Activated T-helper 2 cell treated with anti-CD3 and anti-CD28 coated beads, Interferon-gamma antibody, Interleukin-2, Interleukin-4, amounts not matched to agents 10 μg/mL and 5 μg/mL and 100 μg/mL, durations not matched to agents 14 hours and 24 hours and 36 hours (primary cell): ENCODE results near the gene TCF7L2. TPM values are rescaled to one million over a fixed set of nuclear protein-coding genes. Genes with fewer than 3 reads are reported as not detected.

Experiments used
- DNase-seq: peaks from one replicate; pipeline ENCODE4 v3.0.0; 2021; ENCODE audit warnings: low spot score
- H3K27ac Mint-ChIP-seq: one replicate; pipeline ENCODE4 v1.8.0; 2021; ENCODE audit warnings: mixed read lengths
- H3K27me3 Mint-ChIP-seq: one replicate; pipeline ENCODE4 v1.8.0; 2021; ENCODE audit warnings: low read depth, mixed read lengths
- H3K36me3 Mint-ChIP-seq: one replicate; pipeline ENCODE4 v1.8.0; 2021; ENCODE audit warnings: low read depth, mixed read lengths
- H3K4me1 Mint-ChIP-seq: one replicate; pipeline ENCODE4 v1.8.0; 2021; ENCODE audit warnings: low read depth, mixed read lengths
- H3K4me3 Mint-ChIP-seq: one replicate; pipeline ENCODE4 v1.8.0; 2021; ENCODE audit warnings: low read depth, mild to moderate bottlenecking, moderate library complexity, mixed read lengths
- H3K9me3 Mint-ChIP-seq: one replicate; pipeline ENCODE4 v1.8.0; 2021; ENCODE audit warnings: mixed read lengths
- intact Hi-C: fragments of 100-400 bp; cut with micrococcal nuclease; formaldehyde crosslinking; loops from one replicate; pipeline ENCODE4 v1.15.1; 2023
- total RNA-seq: library from RNA; stranded (reverse); gene quantifications from 2 replicates; pipeline ENCODE4 v1.2.3, GENCODE V29; 2022

The TCF7L2 gene
- total RNA-seq, 1 donor from 2014 or later: 0.52 TPM

DNA sequence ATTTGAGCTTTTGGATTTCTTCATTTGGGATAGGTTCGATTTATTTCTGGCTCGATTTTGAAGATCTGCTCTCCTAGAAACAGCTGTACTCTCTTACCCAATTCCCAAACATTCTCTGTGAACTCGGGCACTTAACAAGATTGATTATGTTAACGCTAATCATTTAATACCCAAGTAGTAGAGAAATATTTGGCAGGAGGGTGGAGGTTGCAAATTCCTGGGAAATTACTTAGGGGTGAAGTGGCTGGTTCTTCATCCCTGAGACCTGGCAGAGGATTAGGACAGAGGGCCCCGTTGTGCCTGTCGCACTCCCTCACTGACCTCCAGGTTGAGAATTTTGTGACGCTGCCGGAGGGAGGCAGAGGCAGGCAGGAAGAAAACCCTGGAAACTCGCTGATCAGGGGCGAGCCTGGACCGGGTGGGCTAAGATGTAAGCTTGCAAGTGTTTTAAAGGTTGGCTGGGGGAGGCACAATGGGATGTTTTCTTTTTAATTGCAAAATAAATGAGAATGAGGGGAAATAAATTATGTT is 182.6 kb downstream of the TCF7L2 start:
- no peak overlapping the region for H3K27ac Mint-ChIP-seq
- H3K4me3 Mint-ChIP-seq: no peak overlapping the region
- no peaks in the 10 kb centered on the region for H3K36me3 Mint-ChIP-seq
- H3K4me1 Mint-ChIP-seq: no peaks in the 10 kb centered on the region
- no peaks in the 10 kb centered on the region for H3K9me3 Mint-ChIP-seq
- intact Hi-C loops: no loop called here
- peaks cover 30% of the 10 kb centered on the region for H3K27me3 Mint-ChIP-seq
- no peak for DNase-seq

DNA sequence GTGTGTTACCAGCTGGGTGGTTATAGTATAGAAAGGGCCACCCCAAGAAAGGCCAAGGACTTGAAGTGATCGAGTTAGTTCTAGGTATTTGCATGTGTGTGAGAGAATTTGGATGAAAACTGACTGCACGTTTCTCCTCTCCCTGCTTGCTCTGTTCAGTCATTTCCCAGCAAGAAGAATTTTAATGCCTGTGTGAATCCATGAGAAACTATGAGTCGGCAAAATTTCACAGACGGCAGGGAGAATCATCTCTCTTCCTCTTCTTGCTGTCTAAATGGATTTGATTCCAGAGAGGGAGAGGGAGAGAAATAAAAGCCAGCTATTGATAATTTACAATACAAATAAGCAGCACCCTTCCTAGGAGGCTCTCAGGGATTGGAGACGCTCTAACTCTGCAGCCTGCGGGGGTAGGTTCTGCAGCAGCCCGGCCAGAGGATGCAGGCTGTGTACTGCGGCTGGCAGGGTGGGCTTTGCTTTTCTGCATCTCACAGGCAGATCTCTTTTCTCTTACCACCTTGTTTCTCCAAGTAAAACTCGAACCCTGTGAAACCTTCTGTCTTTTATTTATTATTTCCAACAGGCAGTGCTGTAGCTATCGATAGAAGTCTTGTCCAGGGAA is 183.6 kb downstream of the TCF7L2 start:
- Mint-ChIP-seq H3K27me3 (peaks cover 22% of the 10 kb centered on the region), H3K4me1 (no peaks in the 10 kb centered on the region), H3K36me3 (no peaks in the 10 kb centered on the region), H3K4me3 (no peak overlapping the region), H3K9me3 (no peaks in the 10 kb centered on the region), H3K27ac (no peak overlapping the region)
- intact Hi-C loops: no loop called here
- no peak for DNase-seq

DNA sequence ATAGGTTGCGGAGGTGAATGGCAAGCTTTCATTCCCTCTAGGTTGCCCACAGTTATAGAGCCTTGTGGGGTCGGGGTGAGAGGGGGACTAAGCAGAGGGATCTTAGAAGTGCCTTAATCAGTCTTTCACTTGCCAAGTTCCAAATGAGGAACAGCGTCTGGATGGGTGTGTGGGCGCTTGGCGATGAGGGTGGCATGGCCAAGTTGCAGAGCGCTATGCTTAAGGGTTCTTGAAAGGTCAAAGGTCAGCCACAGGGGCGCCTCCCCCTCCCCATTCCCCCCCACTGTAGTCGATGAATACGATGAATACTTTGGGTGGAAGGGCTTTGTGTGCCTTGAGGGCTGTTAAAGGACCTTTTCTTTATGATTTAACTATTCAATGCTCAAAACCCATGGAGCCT is 185.0 kb downstream of the TCF7L2 start:
- no peak overlapping the region for H3K27ac Mint-ChIP-seq
- no peak for DNase-seq
- no peaks in the 10 kb centered on the region for H3K9me3 Mint-ChIP-seq
- no peaks in the 10 kb centered on the region for H3K36me3 Mint-ChIP-seq
- H3K4me1 Mint-ChIP-seq: no peaks in the 10 kb centered on the region
- no peak overlapping the region for H3K4me3 Mint-ChIP-seq
- intact Hi-C loops: no loop called here
- H3K27me3 Mint-ChIP-seq: peaks cover 10% of the 10 kb centered on the region

DNA sequence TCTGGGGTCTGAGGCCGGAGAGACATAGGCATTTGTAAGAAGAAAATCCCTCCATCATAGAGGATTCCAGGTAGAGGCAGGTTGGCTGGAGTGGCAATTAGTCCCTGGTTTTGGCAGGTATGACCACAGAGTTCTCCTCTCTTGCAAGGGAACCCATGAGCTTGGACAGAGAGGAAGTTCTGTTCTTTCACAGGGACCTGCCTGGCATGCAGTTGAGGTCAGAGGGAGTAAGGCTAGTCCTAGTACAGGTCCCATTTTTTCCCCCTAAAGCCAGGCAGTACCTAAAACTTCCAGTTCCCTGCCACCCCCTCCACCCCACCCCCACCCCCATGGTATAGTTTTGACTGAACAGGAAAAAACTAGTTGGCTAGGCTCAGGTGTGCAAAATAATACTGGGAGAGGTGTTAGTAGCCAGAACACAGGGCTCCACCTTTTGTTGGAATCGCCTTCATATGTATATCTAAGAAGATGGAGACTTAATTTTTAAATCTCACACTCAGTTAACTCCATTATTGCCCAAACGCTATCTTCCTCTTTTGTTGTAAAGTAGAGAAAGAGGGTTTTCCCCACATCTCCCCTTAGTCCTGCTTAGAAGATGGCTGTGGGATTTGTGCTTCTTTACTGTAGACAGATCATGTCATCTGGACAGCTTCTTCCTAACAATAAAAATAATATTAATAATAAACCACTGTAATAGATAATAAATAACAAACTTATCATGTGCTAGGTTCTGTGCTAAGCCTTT is 188.1 kb downstream of the TCF7L2 start:
- DNase-seq: no peak
- H3K27me3 Mint-ChIP-seq: no peaks in the 10 kb centered on the region
- H3K36me3 Mint-ChIP-seq: no peaks in the 10 kb centered on the region
- no peaks in the 10 kb centered on the region for H3K4me1 Mint-ChIP-seq
- H3K4me3 Mint-ChIP-seq: no peak overlapping the region
- intact Hi-C loops: no loop called here
- H3K9me3 Mint-ChIP-seq: no peaks in the 10 kb centered on the region
- no peak overlapping the region for H3K27ac Mint-ChIP-seq

DNA sequence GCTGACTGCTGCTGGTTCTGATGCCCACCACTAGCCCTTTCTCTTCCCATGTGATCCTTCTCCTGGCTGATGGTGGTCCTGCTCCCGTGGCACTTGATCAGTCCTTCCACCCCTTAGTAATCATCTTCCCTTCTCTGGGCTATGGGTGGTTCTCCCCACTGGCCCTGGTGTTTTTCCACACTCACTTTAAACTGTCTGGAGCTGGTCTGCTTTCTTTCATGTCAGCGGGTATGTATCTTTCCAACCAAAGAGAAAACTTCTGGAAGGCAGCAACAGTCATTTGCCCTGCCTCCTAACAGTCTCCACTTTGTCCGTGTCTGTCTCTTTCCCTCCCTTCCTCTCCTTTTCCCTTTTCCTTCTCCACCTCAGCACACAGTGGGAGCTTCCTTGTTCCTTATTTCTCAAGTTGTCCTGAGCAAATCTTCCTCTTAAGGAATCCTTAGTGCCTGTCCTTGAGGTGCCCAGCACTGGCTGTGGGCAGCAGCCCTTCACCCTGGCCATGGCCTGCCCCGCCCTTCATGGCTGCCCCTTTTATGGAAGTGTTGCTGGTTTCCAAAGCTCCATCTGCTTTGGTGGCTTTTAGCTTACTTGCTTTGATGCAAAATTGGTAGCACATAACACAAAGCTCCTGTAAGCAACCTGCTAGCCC is 189.0 kb downstream of the TCF7L2 start:
- Mint-ChIP-seq H3K36me3 (no peaks in the 10 kb centered on the region), H3K27me3 (no peaks in the 10 kb centered on the region)

DNA sequence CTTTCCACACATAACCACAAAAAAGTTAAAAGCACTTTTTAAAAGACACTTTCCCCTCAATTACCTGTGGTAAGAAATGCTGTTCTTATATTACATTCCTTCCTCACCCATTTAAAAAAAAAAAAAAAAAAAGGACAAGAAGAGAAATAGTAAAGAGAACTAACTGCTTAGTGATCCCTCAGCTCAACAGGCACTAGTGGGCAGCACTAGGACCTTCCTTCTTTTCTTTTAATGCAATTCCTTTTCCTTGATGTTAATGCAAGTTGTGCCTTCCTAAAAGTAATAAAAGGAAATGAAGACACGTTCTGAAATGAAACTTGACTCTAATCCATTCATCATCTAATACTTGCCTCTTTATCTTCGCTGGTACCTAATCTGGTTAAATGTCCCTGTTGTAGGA is 189.7 kb downstream of the TCF7L2 start:
- DNase-seq: no peak
- Mint-ChIP-seq H3K27ac (no peak overlapping the region), H3K9me3 (no peaks in the 10 kb centered on the region), H3K4me3 (no peak overlapping the region), H3K4me1 (no peaks in the 10 kb centered on the region), H3K36me3 (no peaks in the 10 kb centered on the region), H3K27me3 (no peaks in the 10 kb centered on the region)
- intact Hi-C loops: no loop called here

More for the DNA sequence above, 189.0 kb downstream of the TCF7L2 start:
- Mint-ChIP-seq H3K27ac (no peak overlapping the region), H3K9me3 (no peaks in the 10 kb centered on the region), H3K4me1 (no peaks in the 10 kb centered on the region), H3K4me3 (no peak overlapping the region)
- DNase-seq: no peak
- intact Hi-C loops: no loop called here

DNA sequence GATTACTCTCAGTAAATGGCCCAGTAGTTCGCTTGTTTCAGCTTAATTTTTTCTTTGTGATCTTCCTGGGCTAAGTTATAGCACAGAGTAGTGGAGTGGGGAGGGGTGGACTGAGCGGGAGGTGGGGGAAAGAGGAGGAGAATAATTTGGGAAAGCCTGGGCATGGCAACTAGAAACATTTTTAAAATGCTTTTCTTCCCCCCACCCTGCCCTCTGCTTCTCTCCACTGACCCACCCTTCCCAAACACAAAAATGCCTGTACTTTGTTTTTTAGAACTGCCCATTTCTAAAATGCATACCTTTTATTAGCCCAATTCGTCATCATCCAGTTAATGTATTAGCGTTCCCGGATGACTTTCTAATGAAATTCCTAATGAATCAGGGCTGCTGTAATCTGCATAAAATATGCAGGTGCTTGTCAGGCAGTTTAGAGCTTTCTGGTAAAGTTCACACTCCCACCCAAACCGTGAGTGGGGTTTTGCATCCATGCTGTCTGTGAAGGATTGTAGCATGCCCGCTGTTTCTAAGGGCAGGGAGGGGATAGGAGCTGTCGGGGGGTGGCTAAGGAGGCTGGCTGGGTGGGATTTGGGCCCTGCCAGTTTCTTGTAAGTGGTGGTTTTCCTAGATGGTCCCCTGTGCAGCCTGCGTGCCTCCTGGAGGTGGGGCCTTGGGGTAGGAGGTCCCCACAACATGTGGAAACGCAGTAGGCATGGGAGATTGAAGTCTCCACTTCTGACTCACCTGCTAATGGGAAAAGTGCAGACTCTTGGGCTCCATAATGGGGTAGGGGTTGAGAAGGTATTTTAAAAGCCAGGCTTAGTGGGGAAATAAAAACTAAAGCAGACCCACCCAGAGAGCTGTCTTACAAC is 190.3 kb downstream of the TCF7L2 start:
- H3K4me3 Mint-ChIP-seq: no peak overlapping the region
- H3K27me3 Mint-ChIP-seq: no peaks in the 10 kb centered on the region
- no peaks in the 10 kb centered on the region for H3K4me1 Mint-ChIP-seq
- intact Hi-C loops: no loop called here
- no peak overlapping the region for H3K27ac Mint-ChIP-seq
- DNase-seq: no peak
- no peaks in the 10 kb centered on the region for H3K36me3 Mint-ChIP-seq
- no peaks in the 10 kb centered on the region for H3K9me3 Mint-ChIP-seq

DNA sequence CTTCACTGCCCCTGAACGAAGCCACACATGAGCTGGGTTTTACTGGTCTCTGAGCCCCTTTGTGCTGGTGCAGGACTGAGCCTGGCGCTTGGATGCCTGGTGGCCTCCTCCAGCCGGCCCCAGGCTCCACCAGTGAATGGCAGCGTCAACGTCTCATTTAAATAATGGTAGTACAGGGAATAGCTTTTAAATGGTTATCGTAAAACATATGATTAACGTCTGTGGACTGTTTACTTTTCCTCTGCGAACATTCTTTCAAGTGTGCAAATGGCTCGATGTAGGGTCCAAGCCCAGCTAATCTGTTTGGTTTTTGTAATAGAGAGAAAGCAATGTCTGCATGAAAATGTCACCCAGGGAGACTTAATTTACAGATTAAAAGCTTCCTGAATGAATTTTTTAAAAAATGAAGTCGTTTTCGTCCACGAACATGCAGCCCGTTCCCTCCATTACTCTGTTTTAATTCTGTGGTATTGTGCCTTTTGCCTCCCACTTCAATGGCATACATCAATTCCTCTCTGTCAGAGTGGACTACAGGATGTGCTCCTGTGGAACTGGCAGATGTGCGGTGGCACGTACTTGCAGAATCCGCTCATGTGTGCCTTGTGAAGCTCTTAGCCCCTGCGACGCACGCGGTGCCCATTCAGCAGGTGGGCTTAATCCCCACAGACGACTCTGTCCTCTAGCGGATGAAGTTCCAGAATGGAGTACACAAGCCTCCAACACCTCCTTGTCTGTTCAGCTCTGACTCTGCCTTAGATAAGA is 192.7 kb downstream of the TCF7L2 start:
- no peaks in the 10 kb centered on the region for H3K9me3 Mint-ChIP-seq
- no peaks in the 10 kb centered on the region for H3K4me1 Mint-ChIP-seq
- intact Hi-C loops: no loop called here
- H3K4me3 Mint-ChIP-seq: no peak overlapping the region
- H3K27me3 Mint-ChIP-seq: no peaks in the 10 kb centered on the region
- H3K27ac Mint-ChIP-seq: no peak overlapping the region
- no peak for DNase-seq
- no peaks in the 10 kb centered on the region for H3K36me3 Mint-ChIP-seq

DNA sequence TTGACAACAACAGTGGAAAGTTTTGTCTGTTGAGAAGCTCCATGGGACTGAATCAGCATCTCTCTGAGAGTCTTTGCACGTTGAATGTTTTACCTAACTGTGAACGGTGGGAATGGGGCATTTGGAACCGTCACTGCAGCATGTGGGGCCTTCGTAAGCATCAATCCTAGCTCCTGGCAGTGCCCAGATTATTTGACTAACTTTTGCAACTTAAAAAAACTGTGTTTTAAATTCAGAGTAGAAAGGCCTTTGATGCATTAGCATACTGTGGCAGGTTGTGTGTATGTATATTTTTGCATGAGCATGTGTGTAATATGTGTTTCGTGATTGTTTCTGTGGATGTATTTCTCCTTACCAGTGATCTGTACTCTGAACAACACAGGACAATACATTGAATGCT is 194.5 kb downstream of the TCF7L2 start:
- H3K4me1 Mint-ChIP-seq: no peaks in the 10 kb centered on the region
- H3K27me3 Mint-ChIP-seq: no peaks in the 10 kb centered on the region
- DNase-seq: no peak
- H3K4me3 Mint-ChIP-seq: no peak overlapping the region
- H3K36me3 Mint-ChIP-seq: no peaks in the 10 kb centered on the region
- H3K9me3 Mint-ChIP-seq: no peaks in the 10 kb centered on the region
- H3K27ac Mint-ChIP-seq: no peak overlapping the region
- intact Hi-C loops: no loop called here

DNA sequence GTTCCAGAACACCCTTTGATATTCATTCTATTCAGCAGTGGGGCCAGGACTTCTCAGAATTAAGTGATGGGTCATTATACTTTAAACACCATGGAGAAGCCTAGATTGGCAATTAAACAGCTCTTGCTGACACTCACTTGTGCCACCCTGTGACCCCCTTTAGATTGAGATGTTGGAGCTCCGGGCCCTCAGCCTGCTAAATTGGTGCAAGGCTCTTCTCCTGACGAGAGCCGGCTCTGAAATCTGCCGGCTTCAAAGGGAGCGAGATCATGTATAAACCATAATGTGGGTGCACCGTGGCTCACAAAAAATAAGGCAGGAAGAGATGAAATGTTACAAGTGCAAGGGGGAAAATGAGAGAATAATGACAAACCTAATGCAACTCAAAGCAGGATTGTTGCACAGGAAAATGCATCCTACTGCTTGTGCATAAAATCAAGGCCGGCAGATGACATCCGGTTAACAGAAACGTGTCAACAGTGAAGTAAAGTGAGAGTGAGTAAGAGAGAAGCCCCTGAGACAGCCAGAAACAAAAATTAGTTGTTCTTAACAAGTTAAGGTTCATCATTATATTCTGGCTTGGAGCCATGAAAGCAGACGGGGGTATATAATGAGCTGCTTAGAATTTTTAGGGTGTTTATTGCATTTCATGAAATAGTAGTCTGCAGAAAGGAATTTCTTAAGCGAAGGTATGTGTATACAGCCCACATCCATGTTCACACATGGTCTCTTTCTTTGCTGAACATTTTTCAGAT is 198.2 kb downstream of the TCF7L2 start:
- H3K4me3 Mint-ChIP-seq: no peak overlapping the region
- H3K27ac Mint-ChIP-seq: no peak overlapping the region
- no peak for DNase-seq
- intact Hi-C loops: no loop called here
- no peaks in the 10 kb centered on the region for H3K36me3 Mint-ChIP-seq
- H3K9me3 Mint-ChIP-seq: no peaks in the 10 kb centered on the region
- no peaks in the 10 kb centered on the region for H3K27me3 Mint-ChIP-seq
- no peaks in the 10 kb centered on the region for H3K4me1 Mint-ChIP-seq

DNA sequence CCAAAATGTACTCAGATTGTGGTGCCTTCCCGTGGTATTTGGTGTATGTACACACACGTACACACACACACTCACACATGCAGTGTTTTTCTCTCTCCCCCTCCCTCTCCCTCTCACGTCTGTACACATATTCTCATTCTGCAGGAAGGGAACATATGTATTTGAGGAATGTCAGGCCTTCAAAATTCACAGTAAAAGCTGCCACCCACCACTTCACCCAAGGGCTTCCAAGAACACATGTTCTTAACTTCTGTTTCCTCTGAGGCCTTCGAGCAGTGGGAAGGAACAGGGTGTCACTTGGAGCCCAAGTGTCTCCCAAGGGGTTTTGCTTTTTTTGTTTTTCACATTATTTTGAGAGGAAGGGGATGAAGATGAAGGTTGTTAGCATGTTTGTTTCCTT is 198.9 kb downstream of the TCF7L2 start:
- no peaks in the 10 kb centered on the region for H3K27me3 Mint-ChIP-seq
- H3K4me3 Mint-ChIP-seq: no peak overlapping the region
- H3K9me3 Mint-ChIP-seq: no peaks in the 10 kb centered on the region
- H3K36me3 Mint-ChIP-seq: no peaks in the 10 kb centered on the region
- H3K27ac Mint-ChIP-seq: no peak overlapping the region
- no peaks in the 10 kb centered on the region for H3K4me1 Mint-ChIP-seq
- intact Hi-C loops: no loop called here
- DNase-seq: no peak
